ENCODE data around the gene TGM2.

- TF ChIP-seq CTCF (IDR thresholded peaks at IDR 0.05) = no peak
- no peak for TF ChIP-seq POLR2AphosphoS5 (IDR thresholded peaks at IDR 0.05)
- TF ChIP-seq POLR2A (IDR thresholded peaks at IDR 0.05; ENCODE audit: low read depth) = no peak
- no peak for TF ChIP-seq EP300 (IDR thresholded peaks at IDR 0.05)
Observed at GRCh38 chr20:38141889-38142494, 23.1 kb downstream of the TGM2 start.

Data from esophagus muscularis mucosa (tissue), 4 donors.